ENCODE measurements around the gene TYMP. TPM values are rescaled to one million over a fixed set of nuclear protein-coding genes. Genes with fewer than 3 reads are reported as not detected.

TYMP gene
- total and polyA plus RNA-seq, 2 of the 4 experiments (the other 2 are of a cell fraction) = 0.18 to 0.74 TPM

DNA sequence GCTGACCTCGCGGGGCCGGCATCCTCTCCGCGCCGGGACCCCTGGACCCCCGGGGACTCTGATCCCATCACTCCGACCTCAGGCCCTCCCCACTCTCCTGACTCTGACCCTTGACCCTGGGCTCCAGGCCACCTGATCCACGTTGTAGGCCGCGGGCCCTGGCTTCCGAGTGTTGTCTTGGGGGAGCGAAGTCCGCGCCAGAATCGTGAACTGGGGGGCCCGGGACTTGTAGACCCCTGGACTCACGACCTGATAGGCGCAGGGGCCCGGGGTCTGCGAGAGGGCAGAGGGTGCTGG is 716 bp upstream of the TYMP start:
- peak overlapping the region; percentile 81 for H2AK5ac ChIP-seq (ENCODE audit: low read depth, low read length)
- no peak overlapping the region; the same call in 1 of the 2 replicates for H4K5ac ChIP-seq (ENCODE audit: low read depth, low read length)
- H3K18ac ChIP-seq (ENCODE audit: low read depth, low read length) = no peak overlapping the region
- H4K8ac ChIP-seq (ENCODE audit: low read depth in 2 of 2, low read length in 2 of 2) = peak overlapping the region; percentile 53 to 86; a peak in 3 of 4 replicates
- ChIA-PET POLR2A (ENCODE audit: unreplicated experiment) (no interaction called here), CTCF (no interaction called here)
- WGBS, 2 experiments (ENCODE audit: extremely low coverage in 2 of 2, insufficient read length in 1 of 2) = 0% methylated on average over 5 of the region's 21 CpGs; no CpG with 5 or more reads in 1 of the 2 experiments
- H4K91ac ChIP-seq (ENCODE audit: insufficient read depth, low read depth, low read length) = peak overlapping the region; percentile 77; the same call in 1 of the 2 replicates
- in situ Hi-C loops (cut with MboI; ENCODE audit: low sequenced_read_pairs) (no loop called here), dilution Hi-C loops (cut with HindIII; ENCODE audit: low sequenced_read_pairs, unreplicated experiment) (no loop called here), intact Hi-C loops (cut with micrococcal nuclease) (no loop called here)
- peaks cover 4 to 20% of the 10 kb centered on the region in 2 experiments; a peak in 2 of 4 replicates for H3K79me1 ChIP-seq (ENCODE audit: low read depth in 1 of 2, low read length in 2 of 2)
- H4K20me1 ChIP-seq (ENCODE audit: insufficient read depth, low read length) = no peaks in the 10 kb centered on the region
- H3K9me3 ChIP-seq (ENCODE audit: control insufficient read depth, insufficient read depth, low read length) = no peaks in the 10 kb centered on the region
- peaks cover 13% of the 10 kb centered on the region; the same call in 1 of the 2 replicates for H3K9me1 ChIP-seq (ENCODE audit: insufficient read depth, low read length)
- peak overlapping the region; percentile 96 for H2AK9ac ChIP-seq (replicated peaks; ENCODE audit: low read depth, low read length, poor library complexity)
- peak overlapping the region; percentile 89 for H2AFZ ChIP-seq (replicated peaks; ENCODE audit: low read length, poor library complexity)
- no peaks in the 10 kb centered on the region for H3K36me3 ChIP-seq (ENCODE audit: control insufficient read depth, insufficient read depth, low read length)
- TF ChIP-seq, protein P1, sequence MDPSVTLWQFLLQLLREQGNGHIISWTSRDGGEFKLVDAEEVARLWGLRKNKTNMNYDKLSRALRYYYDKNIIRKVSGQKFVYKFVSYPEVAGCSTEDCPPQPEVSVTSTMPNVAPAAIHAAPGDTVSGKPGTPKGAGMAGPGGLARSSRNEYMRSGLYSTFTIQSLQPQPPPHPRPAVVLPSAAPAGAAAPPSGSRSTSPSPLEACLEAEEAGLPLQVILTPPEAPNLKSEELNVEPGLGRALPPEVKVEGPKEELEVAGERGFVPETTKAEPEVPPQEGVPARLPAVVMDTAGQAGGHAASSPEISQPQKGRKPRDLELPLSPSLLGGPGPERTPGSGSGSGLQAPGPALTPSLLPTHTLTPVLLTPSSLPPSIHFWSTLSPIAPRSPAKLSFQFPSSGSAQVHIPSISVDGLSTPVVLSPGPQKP (IDR thresholded peaks at IDR 0.05; ENCODE audit: borderline replicate concordance, low read depth, low read length) = no peak
- TF ChIP-seq SMC3 (IDR thresholded peaks at IDR 0.05; ENCODE audit: low read depth, low read length) = no peak
- no peak for TF ChIP-seq BHLHE40 (IDR thresholded peaks at IDR 0.05; ENCODE audit: low read depth, low read length)
- TF ChIP-seq RCOR1 (IDR thresholded peaks at IDR 0.05; ENCODE audit: insufficient replicate concordance, low read length) = no peak
- TF ChIP-seq RAD21 (IDR thresholded peaks at IDR 0.05; ENCODE audit: low read length) = no peak
- no peak for TF ChIP-seq FOS (IDR thresholded peaks at IDR 0.05; ENCODE audit: low read depth, low read length)
- TF ChIP-seq, protein P2, sequence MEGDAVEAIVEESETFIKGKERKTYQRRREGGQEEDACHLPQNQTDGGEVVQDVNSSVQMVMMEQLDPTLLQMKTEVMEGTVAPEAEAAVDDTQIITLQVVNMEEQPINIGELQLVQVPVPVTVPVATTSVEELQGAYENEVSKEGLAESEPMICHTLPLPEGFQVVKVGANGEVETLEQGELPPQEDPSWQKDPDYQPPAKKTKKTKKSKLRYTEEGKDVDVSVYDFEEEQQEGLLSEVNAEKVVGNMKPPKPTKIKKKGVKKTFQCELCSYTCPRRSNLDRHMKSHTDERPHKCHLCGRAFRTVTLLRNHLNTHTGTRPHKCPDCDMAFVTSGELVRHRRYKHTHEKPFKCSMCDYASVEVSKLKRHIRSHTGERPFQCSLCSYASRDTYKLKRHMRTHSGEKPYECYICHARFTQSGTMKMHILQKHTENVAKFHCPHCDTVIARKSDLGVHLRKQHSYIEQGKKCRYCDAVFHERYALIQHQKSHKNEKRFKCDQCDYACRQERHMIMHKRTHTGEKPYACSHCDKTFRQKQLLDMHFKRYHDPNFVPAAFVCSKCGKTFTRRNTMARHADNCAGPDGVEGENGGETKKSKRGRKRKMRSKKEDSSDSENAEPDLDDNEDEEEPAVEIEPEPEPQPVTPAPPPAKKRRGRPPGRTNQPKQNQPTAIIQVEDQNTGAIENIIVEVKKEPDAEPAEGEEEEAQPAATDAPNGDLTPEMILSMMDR (conservative IDR thresholded peaks at IDR 0.05; ENCODE audit: low read depth, low read length) = no peak
- no peak for TF ChIP-seq MAFK (IDR thresholded peaks at IDR 0.05; ENCODE audit: low read depth, low read length)
- no peak for TF ChIP-seq NFE2L2 (IDR thresholded peaks at IDR 0.05; ENCODE audit: low read depth, low read length)
- TF ChIP-seq CHD1 (IDR thresholded peaks at IDR 0.05; ENCODE audit: low read depth, low read length) = no peak
- peak overlapping the region; percentile 14 for H3K4me2 ChIP-seq (ENCODE audit: low read depth, low read length)
- H2BK5ac ChIP-seq (ENCODE audit: low read depth, low read length, poor library complexity, severe bottlenecking) = no peak overlapping the region
- no peak overlapping the region for H3K27ac ChIP-seq (ENCODE audit: insufficient read depth, low read length)
- peak overlapping the region; percentile 42; the same call in 1 of the 2 replicates for H3K14ac ChIP-seq (replicated peaks; ENCODE audit: low read depth, low read length)
- no peak overlapping the region for H2BK120ac ChIP-seq (ENCODE audit: low read depth, low read length)
- ATAC-seq (ENCODE audit: low read depth) = no peak
- H3K4me1 ChIP-seq (ENCODE audit: control insufficient read depth, insufficient read depth, low read length) = peaks cover 19% of the 10 kb centered on the region
- peak overlapping the region; percentile 1 for H3K4me3 ChIP-seq (ENCODE audit: insufficient read depth, low read depth, low read length)
- H3K9ac ChIP-seq (ENCODE audit: low read depth, low read length) = no peak overlapping the region
- BruUV-seq (replicated peaks) = no TSS peak
- no peak overlapping the region for H2BK15ac ChIP-seq (ENCODE audit: low read depth, low read length)
- H3K4ac ChIP-seq (ENCODE audit: low read depth, low read length) = peak overlapping the region; percentile 82
- no peak overlapping the region for H2BK20ac ChIP-seq (ENCODE audit: low read depth, low read length)
- 0 out of 2 replicates have a peak overlapping the region, but pooled peaks have one; percentile 12 for H3K56ac ChIP-seq (ENCODE audit: extremely low read depth, insufficient read depth, low read length)
- no peak for DNase-seq
- peaks cover 5% of the 10 kb centered on the region; the same call in 1 of the 2 replicates for H3K27me3 ChIP-seq (ENCODE audit: control insufficient read depth, insufficient read depth, low read length)
- H3K23ac ChIP-seq (ENCODE audit: low read depth, low read length) = peak overlapping the region; percentile 5; the same call in 1 of the 2 replicates
